ENCODE measurements around the gene AKR7A2.
"Not testable (repeated sequence)": the region's sequence is repeated elsewhere in the genome, so short reads cannot be mapped to it uniquely, and the experiment has no call there.

The AKR7A2 gene

DNA sequence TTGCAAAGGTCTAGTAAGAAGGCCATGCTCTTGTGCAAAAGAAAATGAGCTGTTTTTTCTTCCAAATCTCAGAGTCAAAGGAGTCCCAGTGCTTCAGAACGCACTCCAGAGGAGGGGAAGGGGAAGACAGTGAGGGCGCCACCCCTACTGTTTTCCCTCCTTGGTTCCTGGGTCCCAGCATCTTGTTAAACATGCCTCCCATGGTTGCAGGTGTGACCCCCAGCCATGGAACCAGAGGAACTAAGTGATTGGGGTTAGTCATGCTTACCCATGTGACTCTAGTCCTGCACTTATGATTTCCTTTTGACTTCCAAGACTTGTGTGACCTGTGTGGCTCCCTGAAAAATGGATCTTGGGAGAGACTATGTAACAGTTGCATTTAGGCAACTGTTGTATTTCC lies 17.3 kb downstream of the AKR7A2 start:
- DNase-seq = no peak

DNA sequence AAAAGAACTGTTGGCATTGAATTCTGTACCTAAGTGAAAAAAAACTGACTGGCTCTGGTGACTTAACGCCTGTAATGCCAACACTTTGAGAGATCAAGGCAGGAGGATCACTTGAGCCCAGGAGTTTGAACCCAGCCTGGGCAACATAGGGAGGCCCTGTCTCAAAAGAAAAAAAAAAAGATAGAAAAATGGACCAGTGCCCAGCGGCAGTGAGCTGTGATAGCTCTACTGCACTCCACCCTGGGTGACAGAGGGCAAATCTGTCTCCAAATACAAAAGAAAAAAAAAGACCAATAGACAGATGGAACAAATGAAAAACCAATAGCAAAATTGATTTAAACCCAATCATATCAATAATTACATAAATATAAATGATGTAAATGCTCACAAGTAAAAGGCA lies 22.7 kb downstream of the AKR7A2 start:
- no peak for DNase-seq

DNA sequence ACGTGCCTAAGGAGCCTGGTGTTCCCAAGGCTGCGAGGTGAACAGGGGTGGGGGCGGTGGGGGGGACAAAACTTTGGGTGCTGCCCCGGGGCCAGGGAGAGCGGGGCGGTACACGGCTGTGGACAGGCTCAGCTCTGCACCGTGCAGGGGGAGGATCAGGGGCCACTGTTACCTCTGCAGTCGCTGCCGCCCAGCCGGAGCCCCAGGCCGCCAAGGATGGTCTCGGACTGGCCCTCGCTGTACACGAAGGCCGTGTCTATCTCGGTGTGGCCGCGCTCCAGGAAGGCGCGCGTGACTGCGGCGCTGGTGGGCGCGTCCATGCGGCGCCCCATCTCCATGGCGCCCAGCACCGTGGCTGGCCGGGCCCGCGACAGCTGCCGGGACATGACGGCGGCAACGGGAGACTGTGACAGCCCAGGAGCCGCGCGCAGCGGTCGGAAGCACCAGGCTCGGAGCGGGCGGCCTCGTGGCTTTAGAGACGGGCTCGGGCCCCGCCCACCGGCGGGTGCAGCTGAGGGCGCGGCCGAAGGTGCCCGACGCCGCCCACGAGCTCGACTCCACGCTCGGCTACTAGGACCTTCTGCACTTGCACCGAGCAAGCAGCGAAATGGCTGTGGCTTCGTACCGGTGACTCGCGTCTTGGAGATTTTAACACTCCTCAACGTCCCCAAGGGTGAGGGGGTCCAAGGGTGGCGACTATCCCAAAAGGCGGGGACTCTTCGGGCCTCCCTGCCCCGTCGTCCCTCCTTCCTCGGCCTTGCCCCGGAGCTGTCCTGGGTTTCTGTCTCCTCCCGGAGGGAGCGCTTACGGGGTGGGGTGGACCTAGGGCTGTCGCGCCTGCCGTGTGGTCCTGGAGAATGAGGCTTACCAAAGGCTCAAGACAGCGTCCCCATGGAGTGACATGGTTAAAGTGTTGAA lies 23.4 kb downstream of the AKR7A2 start, which contains the start of gene AKR7A3:
AKR7A3 (minus strand) TSS at position 447 of the 918 bp plus-strand sequence; CDS start at position 386, 61 bp downstream.
- peak; percentile 0 for DNase-seq

DNA sequence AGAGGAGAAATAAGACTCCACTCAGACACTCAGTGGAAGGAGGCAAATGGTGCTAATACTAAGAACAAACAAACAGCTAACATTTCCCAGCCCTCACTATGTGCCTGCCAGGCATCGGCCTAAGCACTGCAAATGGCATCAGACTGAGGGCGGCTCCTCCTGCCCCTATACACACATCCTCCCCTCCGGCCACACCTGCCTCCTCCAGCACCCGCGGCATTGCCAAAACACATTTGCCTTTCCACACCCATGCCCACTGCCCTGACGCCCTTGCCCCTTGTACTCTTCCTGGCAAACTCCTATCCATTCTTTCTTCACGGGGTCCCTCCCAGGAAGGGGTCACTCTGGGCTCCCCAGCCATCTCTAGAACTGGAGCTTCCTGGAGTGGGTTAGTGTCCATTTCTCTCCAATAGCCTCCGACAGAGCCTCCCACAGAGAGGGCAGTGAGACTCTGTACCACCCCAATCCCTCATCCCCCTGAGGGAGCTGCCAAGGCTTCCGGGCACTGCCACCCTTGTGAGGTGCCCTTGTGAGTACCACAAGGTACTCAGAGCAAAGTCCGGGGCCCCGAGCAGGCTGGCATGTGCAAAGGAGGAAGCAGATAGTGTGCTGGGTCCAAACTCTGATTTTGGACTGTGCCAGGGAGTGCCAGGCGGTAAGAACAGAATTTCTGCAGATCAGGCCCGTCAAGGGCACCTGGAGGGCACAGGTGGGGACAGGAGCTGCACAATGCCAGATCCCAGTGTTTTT lies 24.3 kb downstream of the AKR7A2 start:
- no peak for DNase-seq

DNA sequence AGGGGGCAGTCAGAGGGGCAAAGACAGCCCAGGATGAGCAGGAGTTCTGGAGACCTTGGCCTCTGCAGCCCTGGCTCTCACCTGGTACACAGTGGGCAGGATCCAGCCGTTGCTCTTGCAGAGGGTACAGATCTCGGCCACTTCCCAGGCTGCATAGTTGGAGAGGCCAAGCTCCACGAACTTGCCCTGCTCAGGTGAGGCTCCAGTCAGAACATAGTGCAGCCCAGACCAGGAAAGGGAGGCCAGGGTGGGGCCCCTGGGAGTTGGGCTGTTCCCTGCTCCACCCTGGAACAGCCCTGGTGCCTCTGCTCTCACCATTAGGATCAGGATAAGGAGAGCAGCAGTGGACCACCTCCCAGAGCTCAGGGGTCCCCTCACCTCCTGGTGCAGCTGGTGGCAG lies 26.1 kb downstream of the AKR7A2 start:
- not testable (repeated sequence) for DNase-seq

DNA sequence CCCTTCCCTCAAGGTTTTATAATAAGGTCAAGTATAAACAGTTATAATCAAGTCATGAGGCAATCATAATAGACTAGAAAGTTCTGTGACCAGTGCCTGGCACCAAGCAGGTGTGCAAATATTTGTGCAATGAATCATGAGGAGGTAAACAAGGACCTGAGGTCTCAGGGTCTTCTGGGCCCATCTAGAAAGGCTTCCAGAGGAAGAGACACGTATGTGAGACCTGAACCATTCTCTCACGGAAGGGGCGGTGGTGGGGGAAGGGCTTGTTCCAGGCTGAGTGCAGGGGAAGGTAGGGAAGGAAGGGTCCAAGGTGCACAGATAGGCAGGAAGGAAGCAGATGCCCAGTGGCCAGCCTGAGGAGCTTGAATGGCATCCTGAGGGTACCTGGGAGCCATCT lies 26.6 kb downstream of the AKR7A2 start:
- DNase-seq = not testable (repeated sequence)

DNA sequence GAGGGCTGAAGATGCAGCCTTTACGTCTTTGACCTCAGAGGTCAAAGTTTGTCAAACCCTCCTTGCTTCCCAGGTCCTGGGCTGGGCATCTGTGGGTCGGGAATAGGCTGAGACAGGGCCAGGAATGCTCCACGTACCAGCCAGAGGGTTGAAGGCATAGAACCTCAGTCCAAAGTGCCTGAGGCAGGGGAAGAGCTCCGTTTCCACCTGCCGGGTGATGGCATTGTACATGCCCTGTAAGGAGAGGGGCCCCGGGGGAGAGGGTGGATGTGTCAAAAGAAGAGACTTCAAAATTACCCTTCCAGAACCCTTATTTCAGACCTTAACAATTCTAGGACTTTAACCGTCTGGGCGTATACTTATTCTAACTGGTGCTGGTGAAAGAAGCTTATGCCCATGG lies 27.1 kb downstream of the AKR7A2 start:
- no peak for DNase-seq

DNA sequence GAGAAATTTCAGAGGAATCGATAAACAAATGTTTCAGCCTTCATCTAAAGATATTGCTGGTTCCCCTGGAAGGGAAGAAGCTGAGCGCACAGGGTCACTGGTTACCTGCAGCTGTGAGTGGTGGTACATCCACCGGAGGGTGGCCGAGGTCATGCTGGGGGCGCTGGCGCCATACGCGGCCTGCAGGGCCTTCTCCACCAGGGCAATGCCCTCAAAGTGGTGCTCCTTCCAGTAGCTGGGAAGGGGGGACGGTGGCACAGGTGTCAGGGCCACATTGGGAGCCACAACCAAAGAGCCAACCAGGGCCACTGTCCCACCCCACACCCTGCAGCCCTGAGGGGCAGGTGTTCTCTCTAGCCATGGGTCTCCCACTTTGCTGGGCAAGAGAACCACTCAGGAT lies 28.1 kb downstream of the AKR7A2 start:
- no peak for DNase-seq

DNA sequence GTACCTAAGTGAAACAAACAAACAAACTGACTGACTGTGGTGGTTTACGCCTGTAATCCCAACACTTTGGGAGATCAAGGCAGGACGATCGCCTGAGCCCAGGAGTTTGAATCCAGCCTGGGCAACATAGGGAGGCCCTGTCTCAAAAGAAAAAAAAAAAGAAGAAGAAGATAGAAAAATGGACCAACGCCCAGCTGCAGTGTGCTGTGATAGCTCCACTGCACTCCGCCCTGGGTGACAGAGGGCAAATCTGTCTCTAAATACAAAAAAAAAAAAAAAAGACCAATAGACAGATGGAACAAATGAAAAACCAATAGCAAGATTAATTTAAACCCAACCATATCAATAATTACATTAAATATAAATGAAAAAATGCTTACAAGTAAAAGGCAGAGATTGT lies 37.3 kb downstream of the AKR7A2 start:
- no peak for DNase-seq

DNA sequence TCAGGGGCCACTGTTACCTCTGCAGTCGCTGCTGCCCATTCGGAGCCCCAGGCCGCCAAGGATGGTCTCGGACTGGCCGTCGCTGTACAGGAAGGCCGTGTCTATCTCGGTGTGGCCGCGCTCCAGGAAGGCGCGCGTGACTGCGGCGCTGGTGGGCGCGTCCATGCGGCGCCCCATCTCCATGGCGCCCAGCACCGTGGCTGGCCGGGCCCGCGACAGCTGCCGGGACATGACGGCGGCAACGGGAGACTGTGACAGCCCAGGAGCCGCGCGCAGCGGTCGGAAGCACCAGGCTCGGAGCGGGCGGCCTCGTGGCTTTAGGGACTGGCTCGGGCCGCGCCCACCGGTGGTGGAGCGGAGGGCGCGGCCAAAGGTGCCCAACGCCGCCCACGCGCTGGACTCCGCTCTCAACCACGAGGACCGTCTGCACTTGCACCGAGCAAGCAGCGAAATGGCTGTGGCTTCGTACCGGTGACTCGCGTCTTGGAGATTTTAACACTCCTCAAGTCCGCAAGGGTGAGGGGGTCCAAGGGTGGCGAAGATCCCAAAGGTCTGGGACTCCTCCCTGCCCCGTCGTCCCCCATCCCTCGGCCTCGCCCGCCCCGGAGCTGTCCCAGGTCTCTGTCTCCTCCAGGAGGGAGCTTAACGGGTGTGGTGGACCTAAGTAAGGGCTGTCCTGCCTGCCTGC lies 38.0 kb downstream of the AKR7A2 start:
- not testable (repeated sequence) for DNase-seq

DNA sequence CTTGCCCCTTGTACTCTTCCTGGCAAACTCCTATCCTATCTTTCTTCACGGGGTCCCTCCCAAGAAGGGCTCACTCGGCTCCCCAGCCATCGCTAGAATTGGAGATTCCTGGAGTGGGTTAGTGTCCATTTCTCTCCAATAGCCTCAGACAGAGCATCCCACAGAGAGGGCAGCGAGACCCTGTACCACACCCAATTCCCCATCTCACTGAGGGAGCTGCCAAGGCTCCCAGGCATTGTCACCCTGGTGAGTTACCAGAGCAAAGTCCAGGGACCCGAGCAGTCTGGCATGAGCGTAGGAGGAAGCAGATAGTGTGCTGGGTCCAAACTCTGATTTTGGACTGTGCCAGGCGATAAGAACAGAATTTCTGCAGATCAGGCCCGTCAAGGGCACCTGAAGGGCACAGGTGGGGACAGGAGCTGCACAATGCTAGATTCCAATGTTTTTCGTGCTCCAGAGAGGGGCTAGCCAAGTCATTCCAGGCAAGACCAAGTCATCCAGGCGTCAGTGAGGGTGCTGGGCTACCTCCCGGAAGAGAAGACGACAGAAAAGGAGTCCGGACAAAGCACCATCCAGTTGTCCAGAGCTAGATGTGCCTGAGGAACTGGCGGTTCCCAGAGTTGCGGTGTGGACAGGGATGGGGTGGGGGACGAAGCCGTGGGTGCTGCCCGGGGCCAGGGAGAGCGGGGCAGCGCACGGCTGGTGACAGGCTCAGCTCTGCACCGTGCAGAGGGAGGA lies 38.7 kb downstream of the AKR7A2 start:
- no peak for DNase-seq

DNA sequence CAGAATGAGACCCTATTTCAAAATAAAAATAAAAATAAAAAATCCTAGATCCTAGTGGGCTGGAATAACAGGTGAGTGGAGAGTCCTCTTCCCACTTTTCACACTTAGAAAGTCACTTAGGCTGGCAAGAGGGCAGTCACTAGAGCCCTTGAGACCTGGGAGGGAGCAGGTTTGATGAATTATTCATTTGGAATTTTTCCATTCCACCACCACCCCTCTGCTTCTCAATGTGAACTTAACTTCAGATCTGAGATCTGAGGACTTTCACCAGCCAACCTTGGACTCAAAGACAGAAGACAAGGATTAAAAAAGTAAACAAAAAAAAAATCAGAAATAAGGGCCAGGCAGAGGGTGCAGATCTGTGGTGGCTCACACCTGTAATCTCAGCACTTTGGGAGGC lies 39.9 kb downstream of the AKR7A2 start:
- DNase-seq = no peak

DNA sequence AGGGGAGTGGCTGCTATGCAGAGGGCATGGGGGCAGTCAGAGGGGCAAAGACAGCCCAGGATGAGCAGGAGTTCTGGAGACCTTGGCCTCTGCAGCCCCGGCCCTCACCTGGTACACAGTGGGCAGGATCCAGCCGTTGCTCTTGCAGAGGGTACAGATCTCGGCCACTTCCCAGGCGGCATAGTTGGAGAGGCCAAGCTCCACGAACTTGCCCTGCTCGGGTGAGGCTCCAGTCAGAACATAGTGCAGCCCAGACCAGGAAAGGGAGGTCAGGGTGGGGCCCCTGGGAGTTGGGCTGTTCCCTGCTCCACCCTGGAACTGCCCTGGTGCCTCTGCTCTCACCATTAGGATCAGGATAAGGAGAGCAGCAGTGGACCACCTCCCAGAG lies 41.6 kb downstream of the AKR7A2 start:
- not testable (repeated sequence) for DNase-seq

DNA sequence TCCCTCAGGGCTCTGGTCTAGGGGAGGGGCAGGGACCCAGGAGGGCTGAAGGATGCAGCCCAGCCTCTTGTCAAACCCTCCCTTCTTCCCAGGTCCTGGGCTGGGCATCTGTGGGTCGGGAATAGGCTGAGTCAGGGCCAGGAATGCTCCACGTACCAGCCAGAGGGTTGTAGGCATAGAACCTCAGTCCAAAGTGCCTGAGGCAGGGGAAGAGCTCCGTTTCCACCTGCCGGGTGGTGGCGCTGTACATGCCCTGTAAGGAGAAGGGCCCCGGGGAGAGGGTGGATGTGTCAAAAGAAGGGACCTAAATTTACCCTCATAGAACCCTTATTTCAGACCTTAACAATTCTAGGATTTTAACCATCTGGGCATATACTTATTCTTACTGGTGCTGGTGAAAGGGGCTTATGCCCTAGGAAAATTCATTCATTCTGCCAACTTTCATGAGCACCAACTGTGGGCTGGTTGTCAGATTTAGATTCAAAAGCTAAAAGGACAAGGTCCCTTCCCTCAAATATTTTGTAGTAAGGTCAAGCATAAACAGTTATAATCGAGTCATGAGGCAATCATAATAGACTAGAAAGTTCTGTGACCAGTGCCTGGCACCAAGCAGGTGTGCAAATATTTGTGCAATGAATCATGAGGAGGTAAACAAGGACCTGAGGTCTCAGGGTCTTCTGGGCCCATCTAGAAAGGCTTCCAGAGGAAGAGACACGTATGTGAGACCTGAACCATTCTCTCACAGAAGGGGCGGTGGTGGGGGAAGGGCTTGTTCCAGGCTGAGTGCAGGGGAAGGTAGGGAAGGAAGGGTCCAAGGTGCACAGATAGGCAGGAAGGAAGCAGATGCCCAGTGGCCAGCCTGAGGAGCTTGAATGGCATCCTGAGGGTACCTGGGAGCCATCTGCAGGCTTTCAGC lies 42.3 kb downstream of the AKR7A2 start:
- DNase-seq = peak; percentile 19

DNA sequence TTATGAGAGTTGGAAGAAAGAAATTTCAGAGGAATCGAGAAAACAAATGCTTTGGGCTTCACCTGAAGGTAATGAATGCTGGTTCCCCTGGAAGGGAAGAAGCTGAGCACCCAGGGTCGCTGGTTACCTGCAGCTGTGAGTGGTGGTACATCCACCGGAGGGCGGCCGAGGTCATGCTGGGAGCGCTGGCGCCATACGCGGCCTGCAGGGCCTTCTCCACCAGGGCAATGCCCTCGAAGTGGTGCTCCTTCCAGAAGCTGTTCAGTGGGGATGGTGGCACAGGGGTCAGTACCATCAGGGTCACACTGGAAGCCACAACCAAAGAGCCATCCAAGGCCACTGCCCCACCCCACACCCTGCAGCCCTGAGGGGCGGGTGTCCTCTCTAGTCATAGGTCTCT lies 43.5 kb downstream of the AKR7A2 start:
- DNase-seq = no peak

DNA sequence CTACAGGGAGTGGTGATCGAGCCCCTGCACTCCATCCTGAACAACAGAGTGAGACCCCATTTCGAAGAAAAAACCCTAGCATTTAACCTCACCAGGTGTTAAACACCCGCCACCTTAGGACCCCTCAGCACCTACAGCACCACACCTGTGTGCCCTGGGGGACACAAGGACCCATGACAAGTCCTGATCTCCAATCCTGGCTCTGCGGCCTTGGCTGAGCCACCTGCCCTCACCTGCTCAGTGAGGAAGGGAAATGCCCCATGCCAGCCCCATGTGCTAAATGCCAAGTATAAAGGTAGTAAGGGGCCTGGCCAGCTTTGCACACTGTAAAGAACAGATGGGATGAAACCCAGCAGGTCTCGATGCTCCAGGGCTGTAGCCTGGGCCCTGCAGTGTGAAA lies 49.2 kb downstream of the AKR7A2 start:
- no peak for DNase-seq

DNA sequence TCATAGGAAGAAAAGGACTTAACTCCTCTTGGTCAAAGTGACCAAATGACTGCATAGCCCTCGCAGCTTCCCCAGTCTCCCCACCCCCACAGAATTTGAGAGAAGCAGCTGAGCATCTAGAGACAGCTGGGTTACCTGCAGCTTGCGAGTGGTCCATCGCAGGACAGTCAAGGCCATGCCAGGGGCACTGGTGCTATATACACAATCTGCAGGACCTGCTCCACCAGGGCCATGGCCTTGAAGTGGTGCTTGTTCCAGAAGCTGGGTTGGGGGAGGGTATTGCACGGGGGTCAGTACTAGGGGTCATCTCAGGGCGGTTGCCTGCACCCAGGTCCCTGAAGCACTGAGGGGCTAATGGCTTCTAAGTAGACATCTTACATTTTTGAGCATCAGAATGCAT lies 49.9 kb downstream of the AKR7A2 start:
- no peak for DNase-seq

DNA sequence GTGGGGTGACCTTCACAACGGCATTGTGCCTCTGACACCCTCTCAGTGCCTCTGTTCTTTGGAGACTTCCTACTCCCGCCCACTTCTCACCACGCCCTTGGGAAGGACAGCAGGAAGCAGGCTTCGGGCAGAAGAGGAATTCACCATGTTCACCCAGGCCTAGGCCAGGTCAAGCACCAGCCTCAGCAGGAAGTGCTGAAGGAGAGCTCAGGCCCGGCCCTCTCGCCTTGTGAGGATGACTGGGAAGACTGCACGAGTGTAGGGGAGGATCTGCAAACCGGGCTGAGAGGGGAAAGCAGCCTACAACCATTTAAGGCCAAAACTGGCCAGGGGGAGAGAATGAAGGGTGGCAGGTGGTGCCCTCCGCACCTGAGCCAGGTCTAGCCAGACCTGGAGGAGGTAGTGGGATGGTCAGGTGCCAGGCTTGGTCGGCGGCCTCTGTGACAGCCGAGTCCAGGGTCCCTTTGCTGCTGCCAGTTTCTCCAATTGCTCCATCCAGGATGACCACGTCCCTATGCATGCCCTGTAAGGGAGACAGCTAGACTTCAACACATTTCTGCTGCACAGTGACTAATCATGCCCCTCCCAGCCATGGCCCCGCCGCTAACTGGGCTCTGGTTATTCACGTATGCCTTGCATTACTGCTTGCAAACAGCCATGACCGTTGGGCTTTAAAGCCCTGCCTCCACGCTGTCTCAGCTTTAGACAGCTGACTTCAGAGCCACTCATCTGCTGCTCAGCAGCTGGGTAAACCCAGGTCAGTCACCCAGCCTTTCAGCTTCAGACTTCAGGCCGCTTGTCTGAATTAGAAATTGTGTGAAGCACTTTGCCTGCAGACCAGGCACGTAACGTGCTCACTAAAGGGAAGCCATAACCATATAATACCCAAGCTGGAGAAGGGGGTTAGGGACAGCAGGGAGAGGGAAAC lies 51.5 kb downstream of the AKR7A2 start:
- DNase-seq = no peak

DNA sequence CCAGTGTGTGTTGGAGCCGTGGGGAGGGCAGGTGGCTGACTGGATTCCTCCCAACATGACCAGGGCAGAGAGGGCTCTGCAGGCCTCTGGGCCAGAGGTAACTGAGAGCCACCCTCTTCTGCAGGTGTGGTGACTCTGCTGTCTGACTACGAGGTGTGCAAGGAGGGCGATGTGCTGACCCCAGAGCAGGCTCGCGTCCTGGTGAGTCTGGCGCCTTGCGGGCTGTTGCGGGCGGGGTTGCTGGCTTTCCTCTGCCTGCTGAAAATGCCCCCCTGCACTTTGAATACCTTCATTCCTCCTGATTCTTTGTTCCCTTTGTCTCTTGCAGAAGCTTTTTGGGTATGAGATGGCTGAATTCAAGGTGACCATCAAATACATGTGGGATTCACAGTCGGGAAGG lies 53.6 kb downstream of the AKR7A2 start:
- DNase-seq = no peak

DNA sequence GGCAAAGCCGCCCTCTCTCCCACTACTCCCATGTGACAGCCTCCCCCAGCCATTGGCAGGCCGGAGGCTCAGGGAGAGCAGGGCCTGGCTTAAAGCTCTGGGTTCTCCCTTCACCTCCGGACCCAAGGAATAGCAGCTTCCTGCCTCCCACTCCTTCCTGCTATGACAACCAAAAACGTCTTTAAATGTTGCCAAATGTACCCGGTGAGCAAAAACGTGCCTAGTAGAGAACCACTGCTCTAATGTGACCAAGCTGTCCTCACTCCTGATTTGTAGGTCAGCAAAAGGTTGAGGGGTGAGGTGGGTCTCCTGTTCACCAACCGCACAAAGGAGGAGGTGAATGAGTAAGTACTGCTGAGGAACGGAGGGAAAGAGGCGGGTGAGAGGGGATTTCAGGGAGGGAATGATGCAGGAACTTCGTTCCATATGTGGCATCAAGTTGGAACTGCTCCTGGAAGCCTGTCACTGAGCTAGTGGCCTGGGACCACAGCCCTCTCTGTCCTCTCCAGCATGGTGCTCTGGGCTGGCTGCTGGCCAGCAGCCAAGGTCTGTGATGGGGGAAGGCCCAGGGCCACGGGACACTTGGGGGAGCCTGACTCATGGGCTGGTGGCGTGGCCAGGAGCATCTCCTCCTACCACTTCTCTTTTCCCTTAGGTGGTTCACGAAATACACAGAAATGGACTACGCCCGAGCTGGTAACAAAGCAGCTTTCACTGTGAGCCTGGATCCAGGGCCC lies 54.6 kb downstream of the AKR7A2 start:
- DNase-seq = no peak
